Endothelial cell of umbilical vein (primary cell): Measurements from ENCODE around the gene NRM. TPM values are rescaled to one million over a fixed set of nuclear protein-coding genes. Genes with fewer than 3 reads are reported as not detected.

ENCODE experiments used
- BruUV-seq: library from RNA; stranded (reverse); fragments of 400-500 nt; replicated peaks from 2 replicates; lab custom pipeline; 2021; lab: Mats Ljungman, UMichigan
- CTCF ChIA-PET: fragments of 300-600, 350-600 bp; sonication (Branson Sonifier 250); formaldehyde crosslinking; loops from one replicate; lab custom pipeline; 2021; ENCODE audit warnings: antibody characterized with exemption, inconsistent platforms; lab: Charles Lee
- POLR2A ChIA-PET: fragments of 300-600, 350-600 bp; sonication (Branson Sonifier 250); formaldehyde crosslinking; loops from one replicate; lab custom pipeline; 2021; ENCODE audit warnings: antibody characterized with exemption, inconsistent platforms; lab: Charles Lee
- DNase-seq: peaks from one replicate; pipeline ENCODE4 v3.0.0-alpha.2; 2011; ENCODE audit warnings: low read depth, low spot score
- FAIRE-seq: peaks from 2 replicates; lab custom pipeline; 2011; peaks lifted over from hg19 to GRCh38; lab: Jason Lieb, UNC
- H2AFZ ChIP-seq: 2 replicates; pipeline ENCODE4 v1.6.0; 2012; ENCODE audit warnings: low read depth, low read length, control low read depth, inconsistent platforms
- H3K27ac ChIP-seq: 2 replicates; pipeline ENCODE4 v1.5.1; 2011; ENCODE audit warnings: low read depth, mild to moderate bottlenecking, control low read depth, low read length, moderate library complexity; ENCODE audit not compliant: insufficient read depth
- H3K27me3 ChIP-seq, 2 experiments: 2 replicates each; pipeline versions ENCODE4 v1.6.0 to v1.6.1; 2011; ENCODE audit warnings: low read length in 2 of 2, mixed read lengths in 1 of 2; ENCODE audit not compliant: control insufficient read depth in 2 of 2, insufficient read depth in 2 of 2
- H3K36me3 ChIP-seq, 2 experiments: 2 replicates in 1 of 2; 3 replicates in 1 of 2; pipeline ENCODE4 v1.5.1; 2011; ENCODE audit warnings: low read length in 2 of 2, mild to moderate bottlenecking in 1 of 2, moderate library complexity in 1 of 2; ENCODE audit not compliant: control insufficient read depth in 2 of 2, insufficient read depth in 2 of 2; ENCODE audit errors: extremely low read depth in 1 of 2
- H3K4me1 ChIP-seq: 3 replicates; pipeline ENCODE4 v1.5.1; 2011; ENCODE audit warnings: mild to moderate bottlenecking, low read length; ENCODE audit not compliant: control insufficient read depth, insufficient read depth; ENCODE audit errors: extremely low read depth
- H3K4me2 ChIP-seq: 2 replicates; pipeline ENCODE4 v1.6.1; 2011; ENCODE audit warnings: low read length, control low read depth, mixed read lengths; ENCODE audit not compliant: insufficient read depth
- H3K4me3 ChIP-seq, 3 experiments: fragments of 200-600 bp in 1 of 3; sonication (generic), shearing (Covaris generic) in 1 of 3; replicated peaks in 1 of 3; 2 replicates each; pipeline ENCODE4 v1.5.1; 2011 to 2016; ENCODE audit warnings: control low read depth in 3 of 3, low read length in 3 of 3, mild to moderate bottlenecking in 2 of 3, inconsistent platforms in 1 of 3, low read depth in 1 of 3, moderate library complexity in 1 of 3; ENCODE audit not compliant: insufficient read depth in 1 of 3
- H3K79me2 ChIP-seq: 2 replicates; pipeline ENCODE4 v1.6.0; 2012; ENCODE audit warnings: low read length, inconsistent platforms; ENCODE audit not compliant: control insufficient read depth, insufficient read depth
- H3K9ac ChIP-seq: replicated peaks from 2 replicates; pipeline ENCODE3; 2011; ENCODE audit warnings: low read length, control low read depth; ENCODE audit not compliant: insufficient read depth; ENCODE audit errors: extremely low read depth
- H3K9me1 ChIP-seq: replicated peaks from 3 replicates; pipeline ENCODE4 v1.6.0; 2011; ENCODE audit warnings: mild to moderate bottlenecking, low read length; ENCODE audit not compliant: control insufficient read depth, insufficient read depth; ENCODE audit errors: extremely low read depth
- H3K9me3 ChIP-seq: replicated peaks from 2 replicates; pipeline ENCODE4 v1.5.1; 2012; ENCODE audit warnings: low read length, inconsistent platforms; ENCODE audit not compliant: control insufficient read depth, insufficient read depth
- H4K20me1 ChIP-seq: replicated peaks from 2 replicates; pipeline ENCODE3; 2011; ENCODE audit warnings: mild to moderate bottlenecking, low read length; ENCODE audit not compliant: control insufficient read depth, insufficient read depth; ENCODE audit errors: extremely low read depth
- EZH2 ChIP-seq: IDR thresholded peaks from 2 replicates; pipeline ENCODE4 v1.6.1; 2012; ENCODE audit warnings: borderline replicate concordance, low read depth, mild to moderate bottlenecking, moderate library complexity, low read length, inconsistent platforms; ENCODE audit not compliant: severe bottlenecking
- FOS ChIP-seq: IDR thresholded peaks from 2 replicates; pipeline ENCODE4 v1.6.1; 2011; ENCODE audit warnings: mild to moderate bottlenecking, low read length, moderate library complexity, borderline replicate concordance; ENCODE audit not compliant: insufficient read depth
- MYC ChIP-seq: IDR thresholded peaks from one replicate; pipeline ENCODE4 v1.6.1; 2011; ENCODE audit warnings: mild to moderate bottlenecking, low read depth, low read length
- POLR2A ChIP-seq: IDR thresholded peaks from 2 replicates; pipeline ENCODE4 v1.6.1; 2012; ENCODE audit warnings: low read depth, mild to moderate bottlenecking, control low read depth, low read length
- POLR2AphosphoS5 ChIP-seq: IDR thresholded peaks from 2 replicates; pipeline ENCODE4 v1.6.1; 2012; ENCODE audit warnings: low read depth, mild to moderate bottlenecking, control low read depth, low read length, moderate library complexity; ENCODE audit not compliant: insufficient read depth
- dilution Hi-C: fragments of 300-500 bp; cut with MboI; formaldehyde crosslinking; loops from one replicate; pipeline ENCODE4 v1.15.0; 2019; ENCODE audit warnings: low sequenced_read_pairs; ENCODE audit not compliant: extremely low pct_ligation_motif_present
- intact Hi-C: fragments of 100-400 bp; cut with micrococcal nuclease; formaldehyde crosslinking; loops from one replicate; pipeline ENCODE4 v1.10.0; 2022
- polyA plus RNA-seq, 4 experiments: library from polyadenylated mRNA; depleted of rRNA in 3 of 4; stranded (reverse) in 3 of 4; unstranded in 1 of 4; fragments of >200 nt; gene quantifications; 2 replicates each; pipeline versions ENCODE4 v1.2.1 to v1.2.3, GENCODE V29; 2011 to 2012; ENCODE audit warnings: missing spikeins in 1 of 4
- total RNA-seq: library from RNA; stranded (reverse); gene quantifications from 2 replicates; pipeline ENCODE4 v1.2.3, GENCODE V29; 2021
- TF ChIP-seq, protein P1 (sequence below), 2 donors: IDR thresholded peaks; 1 replicate in 1 of 2; 2 replicates in 1 of 2; pipeline ENCODE4 v1.5.1; 2011; ENCODE audit warnings: low read length in 2 of 2, mild to moderate bottlenecking in 2 of 2, moderate library complexity in 2 of 2, control low read depth in 1 of 2, inconsistent platforms in 1 of 2, low read depth in 1 of 2; ENCODE audit not compliant: insufficient read depth in 1 of 2; ENCODE audit errors: extremely low read depth in 1 of 2

NRM gene
- total and polyA plus RNA-seq, 2 donors (not counting 3 experiments of a cell fraction or from before 2014, with no cell fraction given), result 32.2 to 33.8 TPM

GRCh38 chr6:30689985-30690384 is 799 bp downstream of the NRM start:
- intact Hi-C loops, result no loop called here
- no TSS peak for BruUV-seq
- H3K4me1 ChIP-seq, result peaks cover 29% of the 10 kb centered on the region
- peak overlapping the region in 2 of 3 experiments; percentile 72 to 78 for H3K4me3 ChIP-seq
- H3K79me2 ChIP-seq, result peaks cover 38% of the 10 kb centered on the region
- dilution Hi-C loops, result no loop called here
- H3K9me1 ChIP-seq, result no peaks in the 10 kb centered on the region
- TF ChIP-seq POLR2A (peak; percentile 34), MYC (no peak)
- FAIRE-seq (peak; percentile 84), DNase-seq (no peak)
- ChIA-PET POLR2A (interaction anchor here (1.1 to 1.8 kb wide), 3 partner anchors 27 to 31 kb away, joined by 3 to 4 read pairs (median 4); partner anchors contain the start of gene MDC1), CTCF (interaction anchor here (1.4 to 2.5 kb wide), 5 partner anchors 11 to 41 kb away, joined by 3 to 19 read pairs (median 9); partner anchors contain the start of genes DHX16 and MDC1)
- H3K27ac ChIP-seq, result peak overlapping the region; percentile 54
- no peaks in the 10 kb centered on the region for H3K9me3 ChIP-seq
- H3K36me3 ChIP-seq, result no peaks in the 10 kb centered on the region
- H3K9ac ChIP-seq, result peak overlapping the region; percentile 61
- H3K4me2 ChIP-seq, result peak overlapping the region; percentile 78
- no peaks in the 10 kb centered on the region for H4K20me1 ChIP-seq
- no peak overlapping the region for H2AFZ ChIP-seq
- no peaks in the 10 kb centered on the region for H3K27me3 ChIP-seq

- Histone ChIP-seq H3K4me2 (peak overlapping the region; percentile 78), H3K9ac (no peak overlapping the region), H4K20me1 (no peaks in the 10 kb centered on the region), H3K79me2 (peaks cover 45% of the 10 kb centered on the region), H3K27ac (no peak overlapping the region), H2AFZ (no peak overlapping the region), H3K9me3 (no peaks in the 10 kb centered on the region), H3K4me1 (peaks cover 31% of the 10 kb centered on the region), H3K36me3 (no peaks in the 10 kb centered on the region), H3K4me3 (no peak overlapping the region), H3K9me1 (no peaks in the 10 kb centered on the region), H3K27me3 (no peaks in the 10 kb centered on the region)
- no TSS peak for BruUV-seq
- TF ChIP-seq, protein P1, sequence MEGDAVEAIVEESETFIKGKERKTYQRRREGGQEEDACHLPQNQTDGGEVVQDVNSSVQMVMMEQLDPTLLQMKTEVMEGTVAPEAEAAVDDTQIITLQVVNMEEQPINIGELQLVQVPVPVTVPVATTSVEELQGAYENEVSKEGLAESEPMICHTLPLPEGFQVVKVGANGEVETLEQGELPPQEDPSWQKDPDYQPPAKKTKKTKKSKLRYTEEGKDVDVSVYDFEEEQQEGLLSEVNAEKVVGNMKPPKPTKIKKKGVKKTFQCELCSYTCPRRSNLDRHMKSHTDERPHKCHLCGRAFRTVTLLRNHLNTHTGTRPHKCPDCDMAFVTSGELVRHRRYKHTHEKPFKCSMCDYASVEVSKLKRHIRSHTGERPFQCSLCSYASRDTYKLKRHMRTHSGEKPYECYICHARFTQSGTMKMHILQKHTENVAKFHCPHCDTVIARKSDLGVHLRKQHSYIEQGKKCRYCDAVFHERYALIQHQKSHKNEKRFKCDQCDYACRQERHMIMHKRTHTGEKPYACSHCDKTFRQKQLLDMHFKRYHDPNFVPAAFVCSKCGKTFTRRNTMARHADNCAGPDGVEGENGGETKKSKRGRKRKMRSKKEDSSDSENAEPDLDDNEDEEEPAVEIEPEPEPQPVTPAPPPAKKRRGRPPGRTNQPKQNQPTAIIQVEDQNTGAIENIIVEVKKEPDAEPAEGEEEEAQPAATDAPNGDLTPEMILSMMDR (IDR thresholded peaks at IDR 0.05; ENCODE audit: extremely low read depth in 1 of 2, insufficient read depth in 1 of 2, low read depth in 1 of 2, low read length in 2 of 2), result no peak
- TF ChIP-seq FOS (no peak), EZH2 (no peak), MYC (no peak), POLR2AphosphoS5 (no peak), POLR2A (peak; percentile 4)
- intact Hi-C loops, result no loop called here
- DNase-seq (no peak), FAIRE-seq (no peak)
- ChIA-PET CTCF (interaction anchor here (1.5 to 2.5 kb wide), 5 partner anchors 10 to 42 kb away, joined by 4 to 32 read pairs (median 9); partner anchors contain the start of gene DHX16), POLR2A (interaction anchor here (1.2 kb wide), 1 partner anchor 30 kb away, joined by 4 read pairs; no protein-coding TSS in a partner anchor)
- dilution Hi-C loops, result no loop called here
Measured at GRCh38 chr6:30689022-30689865, 1.5 kb downstream of the NRM start.
